GM12864 (cell line): ENCODE results near the gene TDRD9.

ENCODE experiments used
- DNase-seq: peaks from one replicate; pipeline ENCODE4 v3.0.0-alpha.2; 2011; ENCODE audit warnings: low read depth
- H3K4me3 ChIP-seq: 2 replicates; pipeline ENCODE4 v1.5.1; 2011; ENCODE audit warnings: mild to moderate bottlenecking, low read depth, low read length, control low read depth
- TF ChIP-seq, protein P1 (sequence below): IDR thresholded peaks from 2 replicates; pipeline ENCODE4 v1.5.1; 2011; ENCODE audit warnings: low read depth, mild to moderate bottlenecking, moderate library complexity, low read length, control low read depth, inconsistent platforms; ENCODE audit errors: missing control alignments

TDRD9 gene

DNA sequence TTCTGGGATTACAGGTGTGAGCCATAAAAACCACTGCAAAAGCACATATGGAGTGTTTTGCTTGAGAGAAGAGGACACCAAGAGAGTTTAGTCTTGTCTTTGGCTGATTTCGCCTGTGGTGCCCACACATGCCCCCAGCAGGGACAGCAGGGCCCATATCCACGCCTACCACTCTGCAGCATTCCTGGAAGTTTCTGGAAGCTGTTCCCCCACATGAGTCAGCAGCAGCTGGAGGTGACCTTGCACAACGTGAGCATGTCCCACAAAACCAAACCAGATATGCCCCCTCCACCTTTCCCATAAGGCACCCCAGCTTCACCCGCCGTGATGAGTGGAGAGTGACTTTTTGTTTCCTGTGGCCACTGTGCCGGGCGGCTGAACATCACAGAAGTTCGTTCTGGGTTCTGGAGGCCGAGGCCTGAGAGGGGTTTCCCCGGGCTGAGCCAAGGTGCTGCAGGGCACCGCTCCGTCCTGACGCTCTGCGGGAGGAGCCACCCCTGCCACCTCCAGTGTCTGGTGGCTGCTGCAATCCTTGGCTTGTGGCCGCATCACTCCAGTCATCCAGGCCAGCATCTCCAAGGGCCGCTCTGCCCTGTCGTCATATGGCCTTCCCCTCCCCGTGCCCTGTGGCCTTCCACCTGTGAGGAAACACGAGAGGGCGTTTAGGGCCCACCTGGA is 162.0 kb downstream of the TDRD9 start:
- no peak overlapping the region for H3K4me3 ChIP-seq
- no peak for DNase-seq
- TF ChIP-seq, protein P1, sequence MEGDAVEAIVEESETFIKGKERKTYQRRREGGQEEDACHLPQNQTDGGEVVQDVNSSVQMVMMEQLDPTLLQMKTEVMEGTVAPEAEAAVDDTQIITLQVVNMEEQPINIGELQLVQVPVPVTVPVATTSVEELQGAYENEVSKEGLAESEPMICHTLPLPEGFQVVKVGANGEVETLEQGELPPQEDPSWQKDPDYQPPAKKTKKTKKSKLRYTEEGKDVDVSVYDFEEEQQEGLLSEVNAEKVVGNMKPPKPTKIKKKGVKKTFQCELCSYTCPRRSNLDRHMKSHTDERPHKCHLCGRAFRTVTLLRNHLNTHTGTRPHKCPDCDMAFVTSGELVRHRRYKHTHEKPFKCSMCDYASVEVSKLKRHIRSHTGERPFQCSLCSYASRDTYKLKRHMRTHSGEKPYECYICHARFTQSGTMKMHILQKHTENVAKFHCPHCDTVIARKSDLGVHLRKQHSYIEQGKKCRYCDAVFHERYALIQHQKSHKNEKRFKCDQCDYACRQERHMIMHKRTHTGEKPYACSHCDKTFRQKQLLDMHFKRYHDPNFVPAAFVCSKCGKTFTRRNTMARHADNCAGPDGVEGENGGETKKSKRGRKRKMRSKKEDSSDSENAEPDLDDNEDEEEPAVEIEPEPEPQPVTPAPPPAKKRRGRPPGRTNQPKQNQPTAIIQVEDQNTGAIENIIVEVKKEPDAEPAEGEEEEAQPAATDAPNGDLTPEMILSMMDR, result no peak

GRCh38 chr14:104091061-104091926 is 163.0 kb downstream of the TDRD9 start:
- H3K4me3 ChIP-seq, result no peak overlapping the region
- no peak for DNase-seq
- TF ChIP-seq, protein P1, result no peak

DNA sequence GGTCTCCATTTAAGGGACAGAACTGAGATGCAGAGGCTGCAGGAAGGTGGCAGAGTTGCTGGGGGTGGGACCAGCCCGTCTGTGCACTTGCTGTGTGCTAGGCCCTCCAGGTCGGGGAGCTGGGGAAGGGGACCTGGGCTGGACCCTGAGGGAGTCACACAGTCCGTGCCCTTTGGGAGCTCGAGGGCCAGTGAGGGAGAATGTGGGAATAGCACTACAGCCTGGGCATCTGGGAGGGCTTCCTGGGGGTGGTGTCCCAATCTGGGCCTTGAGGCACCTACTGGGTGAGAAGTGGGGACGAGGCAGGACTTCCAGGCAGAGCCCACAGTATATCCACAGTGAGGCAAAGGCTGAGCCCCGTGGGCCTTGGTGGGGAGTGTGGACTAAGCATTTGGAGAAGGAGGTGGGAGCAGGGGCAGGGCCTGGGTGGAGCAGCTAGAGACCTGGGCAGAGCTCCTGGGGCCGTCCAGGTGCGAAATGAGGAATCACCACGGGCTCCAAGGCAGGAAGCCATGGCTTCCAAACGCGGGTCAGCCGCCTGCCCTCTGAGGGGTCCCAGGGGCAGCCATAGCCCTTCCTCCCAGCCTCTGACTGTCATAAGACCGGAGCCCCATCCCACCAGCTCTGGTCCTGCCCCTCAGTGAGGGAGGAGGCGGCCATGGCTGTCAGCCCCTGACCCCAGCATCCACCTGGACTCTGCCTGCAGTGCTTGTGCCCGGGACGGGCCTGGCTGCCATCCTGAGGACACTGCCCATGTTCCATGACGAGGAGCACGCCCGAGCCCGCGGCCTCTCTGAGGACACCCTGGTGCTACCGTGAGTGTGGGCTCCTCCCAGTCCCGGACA is 163.9 kb downstream of the TDRD9 start:
- TF ChIP-seq, protein P1, result no peak
- no peak for DNase-seq
- H3K4me3 ChIP-seq, result no peak overlapping the region

DNA sequence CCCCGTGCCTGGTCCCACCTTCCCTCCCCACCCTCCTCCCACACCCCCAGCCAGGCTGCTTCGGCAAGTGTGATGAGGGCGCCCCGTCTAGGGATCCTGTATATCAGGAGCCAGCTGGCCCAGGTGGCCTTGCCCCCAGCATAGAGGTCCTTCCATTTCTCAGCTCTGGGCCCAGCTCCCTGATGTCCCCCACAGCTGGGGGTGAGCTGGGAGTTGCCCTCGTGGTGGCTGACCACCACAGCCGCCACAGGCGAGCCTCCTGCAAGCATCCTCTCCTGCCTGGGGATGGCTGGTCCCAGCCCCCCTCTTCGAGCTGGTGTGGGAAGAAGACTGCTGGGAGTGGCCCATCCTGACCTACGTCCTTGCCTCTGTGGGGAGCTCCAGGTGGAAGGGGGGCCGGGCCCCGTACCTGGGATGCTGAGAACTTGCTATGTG is 164.7 kb downstream of the TDRD9 start:
- no peak for DNase-seq
- no peak overlapping the region for H3K4me3 ChIP-seq
- TF ChIP-seq, protein P1, result no peak

- TF ChIP-seq, protein P1, result no peak
- H3K4me3 ChIP-seq, result no peak overlapping the region
- DNase-seq, result no peak
Measured at GRCh38 chr14:104093366-104094055, 165.3 kb downstream of the TDRD9 start.

DNA sequence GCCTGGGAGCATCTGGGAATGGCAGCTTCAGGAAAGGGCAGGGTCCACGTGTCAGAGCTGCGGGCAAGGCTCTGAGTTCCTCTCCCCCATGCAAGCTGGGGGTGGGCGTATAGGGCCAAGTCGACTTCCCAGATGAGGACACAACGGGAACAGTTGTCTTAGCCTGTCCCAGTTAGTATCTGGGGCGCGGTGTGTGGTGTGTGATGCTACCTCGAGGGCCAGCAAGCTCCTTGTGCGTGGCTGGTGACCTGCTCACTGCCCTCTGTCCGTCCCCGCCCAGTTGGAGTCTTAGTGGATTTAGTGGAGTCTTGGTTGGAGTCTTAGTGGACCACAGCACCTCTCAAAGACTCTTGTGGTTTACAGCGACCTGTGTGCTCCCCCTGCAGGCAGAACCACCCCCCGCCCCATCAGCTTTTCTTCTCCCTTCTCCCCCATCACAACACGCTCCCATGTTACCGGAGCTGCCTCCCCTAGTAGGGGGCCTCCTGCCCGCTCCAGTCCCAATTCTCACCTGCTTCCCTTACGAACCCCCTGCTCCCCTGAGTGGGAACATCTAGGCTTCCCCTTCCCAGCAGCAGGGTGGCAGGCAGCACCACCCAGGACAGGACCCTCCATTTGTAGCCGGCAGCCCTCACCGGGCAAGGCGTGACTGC is 165.9 kb downstream of the TDRD9 start:
- TF ChIP-seq, protein P1, result no peak
- no peak overlapping the region for H3K4me3 ChIP-seq
- no peak for DNase-seq
